HG03045 (cell line): ENCODE data around the gene USE1.
A peak's percentile ranks its signal among the peaks of the same experiment; 100 is the strongest.

Experiments
- ATAC-seq: cut with Tn5 transposase; IDR thresholded peaks from one replicate; pipeline ENCODE4 v1.9.1; 2021; ENCODE audit warnings: mild to moderate bottlenecking, moderate library complexity; ENCODE audit not compliant: unreplicated experiment

Gene USE1

GRCh38 chr19:17205237-17206140, 9.7 kb upstream of the USE1 start:
- no peak for ATAC-seq

GRCh38 chr19:17206736-17207581, 8.2 kb upstream of the USE1 start:
- no peak for ATAC-seq

- no peak for ATAC-seq
These were observed 5.8 kb upstream of the USE1 start for GRCh38 chr19:17209126-17210036.

- ATAC-seq = no peak
These were observed 4.9 kb upstream of the USE1 start for GRCh38 chr19:17210296-17210695.

GRCh38 chr19:17211547-17212446, 3.4 kb upstream of the USE1 start:
- no peak for ATAC-seq

GRCh38 chr19:17213334-17213733, 1.8 kb upstream of the USE1 start:
- ATAC-seq = no peak

- no peak for ATAC-seq
These were observed 540 bp upstream of the USE1 start for GRCh38 chr19:17214508-17215126.

GRCh38 chr19:17216058-17216670, 1.0 kb downstream of the USE1 start:
- ATAC-seq = no peak

- ATAC-seq = no peak
These were observed 4.1 kb downstream of the USE1 start for GRCh38 chr19:17219286-17219685.

GRCh38 chr19:17220207-17220758, 5.1 kb downstream of the USE1 start:
- ATAC-seq = no peak

GRCh38 chr19:17225053-17225452, 9.9 kb downstream of the USE1 start:
- ATAC-seq = no peak

- ATAC-seq = peak; percentile 93
These were observed 11.1 kb downstream of the USE1 start, which contains the start of gene OCEL1 for GRCh38 chr19:17226002-17226933. OCEL1 (plus strand) TSS chr19:17226226; CDS start chr19:17226248, 22 bp downstream.

GRCh38 chr19:17227798-17228367, 12.7 kb downstream of the USE1 start:
- ATAC-seq = no peak

GRCh38 chr19:17229890-17230289, 14.7 kb downstream of the USE1 start:
- ATAC-seq = no peak

- ATAC-seq = no peak
These were observed 17.1 kb downstream of the USE1 start for GRCh38 chr19:17232258-17232657.

- ATAC-seq = no peak
These were observed 19.7 kb downstream of the USE1 start for GRCh38 chr19:17234911-17235299.
